NB4 (cell line): ENCODE results near the gene FHIT.

ENCODE experiments used
- MYC ChIP-seq: IDR thresholded peaks from 2 replicates; pipeline ENCODE4 v1.6.1; 2011; ENCODE audit warnings: low read depth, low read length
- POLR2A ChIP-seq: IDR thresholded peaks from 2 replicates; pipeline ENCODE4 v1.6.1; 2011; ENCODE audit warnings: mild to moderate bottlenecking; ENCODE audit not compliant: insufficient read length; ENCODE audit errors: extremely low read depth
- TF ChIP-seq, protein P1 (sequence below): IDR thresholded peaks from one replicate; pipeline ENCODE4 v1.5.1; 2012; ENCODE audit warnings: low read depth, low read length
- TF ChIP-seq, protein P2 (sequence below): IDR thresholded peaks from 2 replicates; pipeline ENCODE4 v1.6.1; 2011; ENCODE audit warnings: low read depth, low read length

DNA sequence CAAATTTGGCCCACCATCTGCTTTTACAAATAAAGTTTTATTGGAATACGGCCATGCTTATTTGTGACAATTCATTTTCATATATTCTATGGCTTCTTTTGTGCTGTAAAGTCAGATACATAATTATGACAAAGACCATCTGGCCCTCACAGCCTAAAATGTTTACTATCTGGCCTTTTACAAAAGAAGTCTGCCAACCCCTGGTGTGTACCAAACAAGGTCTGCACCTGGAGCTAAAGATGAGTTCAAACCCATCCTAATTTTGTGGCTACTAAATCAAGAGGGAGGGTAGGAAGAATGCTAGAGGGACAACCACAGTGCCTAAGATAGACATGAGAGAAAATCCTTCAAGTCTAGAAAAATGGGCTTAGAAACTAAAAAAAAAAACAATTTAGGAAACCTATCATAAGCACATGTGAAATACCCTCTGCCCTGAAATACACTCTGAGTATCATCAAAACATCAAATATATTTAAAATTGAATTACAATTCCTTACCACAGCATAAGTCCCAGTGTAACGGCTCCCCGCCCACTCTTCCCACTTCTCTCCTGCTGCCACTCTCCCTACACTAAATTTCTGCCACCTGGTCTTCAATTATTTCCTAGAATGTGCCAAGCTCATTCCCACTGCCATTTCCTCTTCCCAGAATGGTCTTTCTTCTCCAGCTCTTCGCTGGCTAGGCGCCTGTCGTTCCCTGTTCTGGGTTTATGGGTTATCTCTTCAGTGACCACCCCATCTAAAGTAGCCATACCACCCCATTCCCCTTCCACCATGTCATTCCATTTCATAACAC lies 1250.7 kb downstream of the FHIT start:
- TF ChIP-seq, protein P1, sequence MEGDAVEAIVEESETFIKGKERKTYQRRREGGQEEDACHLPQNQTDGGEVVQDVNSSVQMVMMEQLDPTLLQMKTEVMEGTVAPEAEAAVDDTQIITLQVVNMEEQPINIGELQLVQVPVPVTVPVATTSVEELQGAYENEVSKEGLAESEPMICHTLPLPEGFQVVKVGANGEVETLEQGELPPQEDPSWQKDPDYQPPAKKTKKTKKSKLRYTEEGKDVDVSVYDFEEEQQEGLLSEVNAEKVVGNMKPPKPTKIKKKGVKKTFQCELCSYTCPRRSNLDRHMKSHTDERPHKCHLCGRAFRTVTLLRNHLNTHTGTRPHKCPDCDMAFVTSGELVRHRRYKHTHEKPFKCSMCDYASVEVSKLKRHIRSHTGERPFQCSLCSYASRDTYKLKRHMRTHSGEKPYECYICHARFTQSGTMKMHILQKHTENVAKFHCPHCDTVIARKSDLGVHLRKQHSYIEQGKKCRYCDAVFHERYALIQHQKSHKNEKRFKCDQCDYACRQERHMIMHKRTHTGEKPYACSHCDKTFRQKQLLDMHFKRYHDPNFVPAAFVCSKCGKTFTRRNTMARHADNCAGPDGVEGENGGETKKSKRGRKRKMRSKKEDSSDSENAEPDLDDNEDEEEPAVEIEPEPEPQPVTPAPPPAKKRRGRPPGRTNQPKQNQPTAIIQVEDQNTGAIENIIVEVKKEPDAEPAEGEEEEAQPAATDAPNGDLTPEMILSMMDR: no peak
- TF ChIP-seq, protein P2, sequence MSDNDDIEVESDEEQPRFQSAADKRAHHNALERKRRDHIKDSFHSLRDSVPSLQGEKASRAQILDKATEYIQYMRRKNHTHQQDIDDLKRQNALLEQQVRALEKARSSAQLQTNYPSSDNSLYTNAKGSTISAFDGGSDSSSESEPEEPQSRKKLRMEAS: no peak
- TF ChIP-seq POLR2A: no peak
- no peak for TF ChIP-seq MYC
